ENCODE data around the gene KCNC1.

Gene KCNC1

GRCh38 chr11:17778956-17779860, 44.6 kb downstream of the KCNC1 start:
- TF ChIP-seq CTCF (conservative IDR thresholded peaks at IDR 0.05; ENCODE audit: control insufficient read depth, insufficient read depth, low read depth, low read length) = no peak

DNA sequence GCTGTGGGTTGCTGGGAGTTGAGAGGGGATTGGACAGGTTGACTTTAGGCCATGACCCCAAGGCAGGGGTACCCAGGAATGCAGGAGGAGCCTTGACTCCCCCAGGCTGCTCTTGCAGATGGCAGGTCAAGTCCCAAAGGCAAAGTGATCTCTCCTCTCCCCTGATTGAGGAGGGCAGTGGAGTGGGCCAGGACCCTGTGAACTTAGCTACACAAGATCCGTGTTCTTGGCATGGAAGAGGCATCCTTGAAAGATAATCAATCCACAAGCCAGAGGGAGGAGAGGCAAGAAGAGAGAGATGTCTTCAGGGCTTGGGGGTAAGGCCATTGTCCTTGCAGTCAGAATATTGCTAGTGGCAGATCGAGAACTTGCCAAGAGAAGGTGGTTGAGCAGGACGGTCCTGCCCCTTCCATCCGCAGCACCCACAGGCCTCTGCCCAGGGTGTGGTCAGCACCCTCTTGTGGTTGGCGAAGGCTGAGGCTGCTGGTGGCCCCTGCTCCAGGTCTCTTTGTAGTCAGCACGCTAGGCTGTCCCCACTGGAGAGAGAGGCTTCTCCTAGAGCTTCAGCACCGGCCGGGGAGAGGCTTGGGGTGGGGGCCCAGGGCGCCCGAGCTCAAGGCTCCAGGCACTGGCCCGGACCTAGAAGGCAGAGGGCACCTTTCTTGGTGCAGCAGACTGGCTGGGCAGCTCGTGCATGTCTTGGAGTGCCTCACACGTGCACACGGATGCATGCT, 45.4 kb downstream of the KCNC1 start:
- DNase-seq (ENCODE audit: low read depth) = no peak
- H3K4me3 ChIP-seq (ENCODE audit: control insufficient read depth, low read depth, low read length) = no peak overlapping the region
- no peak for TF ChIP-seq CTCF (conservative IDR thresholded peaks at IDR 0.05; ENCODE audit: control insufficient read depth, insufficient read depth, low read depth, low read length)

More at GRCh38 chr11:17778956-17779860, 44.6 kb downstream of the KCNC1 start:
- no peak for DNase-seq (ENCODE audit: low read depth)
- no peak overlapping the region for H3K4me3 ChIP-seq (ENCODE audit: control insufficient read depth, low read depth, low read length)

DNA sequence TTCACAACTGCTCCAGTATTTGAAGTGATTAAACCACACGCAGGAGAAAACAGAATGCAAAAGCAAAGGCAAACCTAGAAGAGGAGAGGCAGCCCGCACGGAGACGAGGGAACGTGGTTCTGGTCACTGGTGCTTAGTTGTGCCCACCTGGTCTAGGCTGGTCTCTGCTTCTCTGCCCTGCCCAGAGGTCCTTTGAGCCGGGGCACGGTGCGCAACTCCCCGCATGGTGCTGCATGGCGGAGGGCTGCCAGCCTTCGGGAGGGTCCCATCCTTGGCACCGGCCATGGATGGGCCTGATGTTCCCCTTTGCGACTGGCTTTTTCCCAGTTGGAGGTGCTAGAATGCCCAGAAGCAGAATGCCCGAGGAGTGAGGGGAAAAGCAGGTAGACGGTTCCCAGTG, 46.1 kb downstream of the KCNC1 start:
- no peak overlapping the region for H3K4me3 ChIP-seq (ENCODE audit: control insufficient read depth, low read depth, low read length)
- TF ChIP-seq CTCF (conservative IDR thresholded peaks at IDR 0.05; ENCODE audit: control insufficient read depth, insufficient read depth, low read depth, low read length) = no peak
- no peak for DNase-seq (ENCODE audit: low read depth)

DNA sequence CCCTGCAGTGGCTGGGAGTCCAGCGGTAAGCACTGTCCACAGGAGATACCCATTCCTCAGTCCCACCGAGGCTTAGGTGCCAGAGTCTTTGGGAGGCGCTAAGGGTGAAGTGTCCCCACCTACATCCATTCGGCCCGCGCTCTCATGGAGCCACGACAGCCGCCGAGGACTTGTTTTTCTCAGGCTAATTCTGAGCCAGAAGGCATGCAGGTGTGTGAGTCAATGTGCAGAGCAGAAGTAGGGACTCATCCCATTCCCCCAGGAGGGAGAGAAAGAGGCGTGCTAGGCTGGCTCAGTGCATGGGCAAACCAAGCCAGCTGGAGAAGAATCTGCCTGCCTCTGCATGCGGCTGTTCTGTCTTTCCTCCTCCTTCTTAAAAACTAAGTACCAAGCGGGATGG, 46.6 kb downstream of the KCNC1 start:
- no peak overlapping the region for H3K4me3 ChIP-seq (ENCODE audit: control insufficient read depth, low read depth, low read length)
- TF ChIP-seq CTCF (conservative IDR thresholded peaks at IDR 0.05; ENCODE audit: control insufficient read depth, insufficient read depth, low read depth, low read length) = no peak
- no peak for DNase-seq (ENCODE audit: low read depth)

- no peak for TF ChIP-seq CTCF (conservative IDR thresholded peaks at IDR 0.05; ENCODE audit: control insufficient read depth, insufficient read depth, low read depth, low read length)
- no peak for DNase-seq (ENCODE audit: low read depth)
Observed at GRCh38 chr11:17781626-17782025, 47.0 kb downstream of the KCNC1 start.

GRCh38 chr11:17782145-17782544, 47.6 kb downstream of the KCNC1 start:
- TF ChIP-seq CTCF (conservative IDR thresholded peaks at IDR 0.05; ENCODE audit: control insufficient read depth, insufficient read depth, low read depth, low read length) = no peak
- no peak for DNase-seq (ENCODE audit: low read depth)
- no peak overlapping the region for H3K4me3 ChIP-seq (ENCODE audit: control insufficient read depth, low read depth, low read length)

More at GRCh38 chr11:17781626-17782025, 47.0 kb downstream of the KCNC1 start:
- no peak overlapping the region for H3K4me3 ChIP-seq (ENCODE audit: control insufficient read depth, low read depth, low read length)

Measured in fibroblast of mammary gland (primary cell).